ENCODE measurements around the gene DUSP1. TPM values are rescaled to one million over a fixed set of nuclear protein-coding genes. Genes with fewer than 3 reads are reported as not detected.
A peak's percentile ranks its signal among the peaks of the same experiment; 100 is the strongest.
"Not testable (repeated sequence)": the region's sequence is repeated elsewhere in the genome, so short reads cannot be mapped to it uniquely, and the experiment has no call there.

DUSP1 gene
- 1,000 to 10,000 TPM; 1,129 to 3,568 (median 2,122) TPM for polyA plus RNA-seq (ENCODE audit: low read depth in 6 of 6)

- ATAC-seq (ENCODE audit: low read depth in 2 of 2) (peak; percentile 37 to 44), DNase-seq (peak; percentile 98)
- H3K9me3 Mint-ChIP-seq: peaks cover 0 to 3% (median 0%) of the 10 kb centered on the region in 7 donors
- H3K27ac Mint-ChIP-seq: peak within 1 kb of the TSS; percentile 99 to 100 (median 100)
- H3K36me3 Mint-ChIP-seq: peaks cover 13 to 20% of the 10 kb centered on the region in 2 donors
- H3K4me1 Mint-ChIP-seq: peaks cover 38 to 78% (median 60%) of the 10 kb centered on the region in 3 donors
- peak within 1 kb of the TSS; percentile 89 to 99 (median 96) for H3K4me3 Mint-ChIP-seq
- H3K27me3 Mint-ChIP-seq: no peaks in the 10 kb centered on the region
These were observed at the start of gene DUSP1 for GRCh38 chr5:172770675-172771438. TSS of gene DUSP1 (minus strand) at chr5:172771195. CDS start at chr5:172770952, 243 bp downstream.

GRCh38 chr5:172820046-172820767 is 49.2 kb upstream of the DUSP1 start:
- Mint-ChIP-seq H3K27me3 (no peaks in the 10 kb centered on the region), H3K4me3 (no peak overlapping the region), H3K4me1 (peaks cover 0 to 5% (median 1%) of the 10 kb centered on the region in 3 donors), H3K9me3 (peaks cover 0 to 2% (median 2%) of the 10 kb centered on the region in 7 donors), H3K36me3 (peaks cover 1 to 3% of the 10 kb centered on the region in 2 donors), H3K27ac (peak overlapping the region in 1 of 6 donors; percentile 47)
- DNase-seq (no peak), ATAC-seq (ENCODE audit: low read depth in 2 of 2) (no peak)

- Mint-ChIP-seq H3K4me1 (peaks cover 0 to 5% (median 3%) of the 10 kb centered on the region in 3 donors), H3K36me3 (no peaks in the 10 kb centered on the region), H3K4me3 (no peak overlapping the region), H3K27ac (no peak overlapping the region), H3K9me3 (peaks cover 0 to 2% (median 0%) of the 10 kb centered on the region in 7 donors), H3K27me3 (no peaks in the 10 kb centered on the region)
- DNase-seq (no peak), ATAC-seq (ENCODE audit: low read depth in 2 of 2) (no peak)
These were observed 48.6 kb upstream of the DUSP1 start for GRCh38 chr5:172819569-172819968.

- DNase-seq (no peak), ATAC-seq (ENCODE audit: low read depth in 2 of 2) (no peak)
- Mint-ChIP-seq H3K27me3 (no peaks in the 10 kb centered on the region), H3K4me3 (peak overlapping the region in 1 of 8 donors; percentile 55), H3K36me3 (no peaks in the 10 kb centered on the region), H3K4me1 (peaks cover 0 to 5% (median 3%) of the 10 kb centered on the region in 3 donors), H3K27ac (no peak overlapping the region), H3K9me3 (no peaks in the 10 kb centered on the region)
These were observed 47.1 kb upstream of the DUSP1 start for GRCh38 chr5:172818081-172818480.

GRCh38 chr5:172817664-172818063 is 46.7 kb upstream of the DUSP1 start:
- no peak for ATAC-seq (ENCODE audit: low read depth in 2 of 2)
- no peak overlapping the region for H3K4me3 Mint-ChIP-seq
- no peaks in the 10 kb centered on the region for H3K9me3 Mint-ChIP-seq
- DNase-seq: no peak
- H3K4me1 Mint-ChIP-seq: peaks cover 0 to 5% (median 3%) of the 10 kb centered on the region in 3 donors
- H3K36me3 Mint-ChIP-seq: no peaks in the 10 kb centered on the region
- H3K27me3 Mint-ChIP-seq: no peaks in the 10 kb centered on the region
- H3K27ac Mint-ChIP-seq: no peak overlapping the region

GRCh38 chr5:172816925-172817562 is 46.0 kb upstream of the DUSP1 start:
- DNase-seq (no peak), ATAC-seq (ENCODE audit: low read depth in 2 of 2) (no peak)
- peaks cover 0 to 5% (median 3%) of the 10 kb centered on the region in 3 donors for H3K4me1 Mint-ChIP-seq
- H3K9me3 Mint-ChIP-seq: no peaks in the 10 kb centered on the region
- H3K36me3 Mint-ChIP-seq: no peaks in the 10 kb centered on the region
- peak overlapping the region in 1 of 6 donors; percentile 52 for H3K27ac Mint-ChIP-seq
- no peaks in the 10 kb centered on the region for H3K27me3 Mint-ChIP-seq
- H3K4me3 Mint-ChIP-seq: no peak overlapping the region

GRCh38 chr5:172815631-172816030 is 44.6 kb upstream of the DUSP1 start:
- Mint-ChIP-seq H3K4me3 (no peak overlapping the region), H3K27ac (peak overlapping the region in 2 of 6 donors; percentile 1 to 48), H3K27me3 (no peaks in the 10 kb centered on the region), H3K9me3 (no peaks in the 10 kb centered on the region), H3K36me3 (no peaks in the 10 kb centered on the region), H3K4me1 (peaks cover 0 to 5% (median 3%) of the 10 kb centered on the region in 3 donors)
- ATAC-seq (ENCODE audit: low read depth in 2 of 2) (no peak), DNase-seq (no peak)

GRCh38 chr5:172810996-172811395 is 40.0 kb upstream of the DUSP1 start:
- H3K36me3 Mint-ChIP-seq; H3K9me3 Mint-ChIP-seq; H3K4me3 Mint-ChIP-seq; DNase-seq; ATAC-seq (ENCODE audit: low read depth in 2 of 2); H3K27me3 Mint-ChIP-seq: not testable (repeated sequence)
- peak overlapping the region in 1 of 6 donors; percentile 3 for H3K27ac Mint-ChIP-seq
- H3K4me1 Mint-ChIP-seq: peaks cover 12 to 18% (median 14%) of the 10 kb centered on the region in 3 donors

- peak overlapping the region in 2 of 6 donors; percentile 60 to 82 for H3K27ac Mint-ChIP-seq
These were observed 38.8 kb upstream of the DUSP1 start for GRCh38 chr5:172809774-172810173.

GRCh38 chr5:172807766-172808311 is 36.8 kb upstream of the DUSP1 start:
- Mint-ChIP-seq H3K36me3 (no peaks in the 10 kb centered on the region), H3K27ac (peak overlapping the region; percentile 98 to 99 (median 98)), H3K4me3 (peak overlapping the region; percentile 76 to 96 (median 88)), H3K9me3 (peaks cover 0 to 4% (median 0%) of the 10 kb centered on the region in 7 donors), H3K4me1 (peaks cover 12 to 16% (median 12%) of the 10 kb centered on the region in 3 donors), H3K27me3 (no peaks in the 10 kb centered on the region)
- no peak for DNase-seq
- no peak for ATAC-seq (ENCODE audit: low read depth in 2 of 2)

More at GRCh38 chr5:172809774-172810173, 38.8 kb upstream of the DUSP1 start:
- Mint-ChIP-seq H3K4me1 (peaks cover 12 to 16% (median 12%) of the 10 kb centered on the region in 3 donors), H3K9me3 (peaks cover 0 to 4% (median 0%) of the 10 kb centered on the region in 7 donors), H3K36me3 (no peaks in the 10 kb centered on the region), H3K4me3 (peak overlapping the region in 2 of 8 donors; percentile 9 to 58), H3K27me3 (no peaks in the 10 kb centered on the region)
- no peak for ATAC-seq (ENCODE audit: low read depth in 2 of 2)
- no peak for DNase-seq

- Mint-ChIP-seq H3K36me3 (no peaks in the 10 kb centered on the region), H3K27me3 (no peaks in the 10 kb centered on the region), H3K4me1 (peaks cover 12 to 16% (median 12%) of the 10 kb centered on the region in 3 donors), H3K27ac (peak overlapping the region; percentile 98 to 99 (median 98)), H3K4me3 (peak overlapping the region; percentile 76 to 96 (median 88)), H3K9me3 (peaks cover 0 to 4% (median 0%) of the 10 kb centered on the region in 7 donors)
- peak; percentile 99 to 100 for ATAC-seq (ENCODE audit: low read depth in 2 of 2)
- DNase-seq: peak; percentile 86
These were observed 36.1 kb upstream of the DUSP1 start for GRCh38 chr5:172806897-172807672.

- no peaks in the 10 kb centered on the region for H3K36me3 Mint-ChIP-seq
- DNase-seq: no peak
- peak overlapping the region; percentile 89 to 98 (median 94) for H3K27ac Mint-ChIP-seq
- peaks cover 12 to 16% (median 12%) of the 10 kb centered on the region in 3 donors for H3K4me1 Mint-ChIP-seq
- no peak for ATAC-seq (ENCODE audit: low read depth in 2 of 2)
- H3K4me3 Mint-ChIP-seq: peak overlapping the region in 2 of 8 donors; percentile 0 to 20
- no peaks in the 10 kb centered on the region for H3K27me3 Mint-ChIP-seq
- peaks cover 0 to 4% (median 0%) of the 10 kb centered on the region in 7 donors for H3K9me3 Mint-ChIP-seq
These were observed 34.8 kb upstream of the DUSP1 start for GRCh38 chr5:172805736-172806255.
